Gastrocnemius medialis (tissue), 4 donors: Measurements from ENCODE around the gene TMX3. TPM values are rescaled to one million over a fixed set of nuclear protein-coding genes. Genes with fewer than 3 reads are reported as not detected.

Experiments
- ATAC-seq, 2 donors: fragments of 150-250 bp; one replicate each; pipeline ENCODE4 v1.9.1; 2016
- DNase-seq, 2 donors: peaks; one replicate each; pipeline ENCODE4 v3.0.0-alpha.2; 2019
- H3K27ac ChIP-seq, 4 donors: fragments of 200-600 bp; sonication (generic); 1 replicate in 1 of 4; 2 replicates in 3 of 4; pipeline ENCODE4 v1.5.1; 2016 to 2018; ENCODE audit warnings: mild to moderate bottlenecking in 2 of 4, moderate library complexity in 1 of 4
- H3K27me3 ChIP-seq, 3 donors: fragments of 200-600 bp; sonication (generic) in 2 of 3; 1 replicate in 1 of 3; 2 replicates in 2 of 3; pipeline versions ENCODE4 v1.5.1 to v1.6.0; 2016 to 2019; ENCODE audit warnings: mild to moderate bottlenecking in 1 of 3, moderate library complexity in 1 of 3
- H3K36me3 ChIP-seq, 2 donors: fragments of 200-600 bp; sonication (generic) in 1 of 2; one replicate each; pipeline ENCODE4 v1.5.1; 2017 to 2018
- H3K4me1 ChIP-seq, 2 donors: fragments of 200-600 bp; sonication (generic) in 1 of 2; one replicate each; pipeline ENCODE4 v1.5.1; 2016 to 2017; ENCODE audit warnings: mild to moderate bottlenecking in 2 of 2
- H3K4me3 ChIP-seq, 4 donors: fragments of 200-600 bp; sonication (generic) in 3 of 4; 1 replicate in 1 of 4; 2 replicates in 3 of 4; pipeline ENCODE4 v1.5.1; 2016 to 2019; ENCODE audit warnings: mild to moderate bottlenecking in 2 of 4
- H3K9me3 ChIP-seq, 3 donors: fragments of 200-600 bp; sonication (generic) in 2 of 3; 1 replicate in 1 of 3; 2 replicates in 2 of 3; pipeline ENCODE4 v1.5.1; 2016 to 2019
- CTCF ChIP-seq, 5 experiments: fragments of 450-650 bp in 3 of 5; fragments of 200-600 bp in 2 of 5; sonication (generic) in 2 of 5; IDR thresholded peaks in 4 of 5; conservative IDR thresholded peaks in 1 of 5; 1 replicate in 4 of 5; 2 replicates in 1 of 5; pipeline ENCODE4 v1.5.1; 2016 to 2019; ENCODE audit warnings: antibody characterized with exemption in 5 of 5, mild to moderate bottlenecking in 3 of 5, moderate library complexity in 3 of 5
- POLR2A ChIP-seq, 2 donors: fragments of 450-650 bp; IDR thresholded peaks; one replicate each; pipeline ENCODE4 v1.6.1; 2017; ENCODE audit warnings: antibody characterized with exemption in 2 of 2, mild to moderate bottlenecking in 2 of 2, moderate library complexity in 2 of 2
- in situ Hi-C, 4 donors: fragments of 200-750 bp; cut with MboI; loops; one replicate each; pipeline versions ENCODE4 v1.15.0 to v1.8.0; 2017; ENCODE audit warnings: low sequenced_read_pairs in 4 of 4
- intact Hi-C: fragments of 100-400 bp; cut with DNase I; formaldehyde crosslinking; loops from one replicate; pipeline ENCODE4 v1.15.1; 2023; ENCODE audit warnings: low total_unique reads
- total RNA-seq, 4 donors: library from RNA; depleted of rRNA; stranded (reverse); fragments of >200 nt; gene quantifications; one replicate each; pipeline versions ENCODE4 v1.1.0 to v1.2.3, GENCODE V29; 2016

TMX3 gene
- total RNA-seq, 4 donors from 2014 or later = 13.7 to 23.3 (median 16.7) TPM

GRCh38 chr18:68660354-68661183, 54.3 kb downstream of the TMX3 start:
- H3K27ac ChIP-seq = no peak overlapping the region
- intact Hi-C loops = loop anchor here (5.0 kb wide), 1 partner anchor 1443 kb away; no protein-coding TSS in a partner anchor
- in situ Hi-C loops = loop anchor here in 2 of 4 donors (10.0 to 25.0 kb wide), 2 partner anchors 1436 to 1448 kb away; no protein-coding TSS in a partner anchor
- H3K4me1 ChIP-seq = no peaks in the 10 kb centered on the region
- no peaks in the 10 kb centered on the region for H3K27me3 ChIP-seq
- no peaks in the 10 kb centered on the region for H3K9me3 ChIP-seq
- no peaks in the 10 kb centered on the region for H3K36me3 ChIP-seq
- no peak for TF ChIP-seq POLR2A (IDR thresholded peaks at IDR 0.05)
- peak in 4 of 5 experiments; percentile 22 to 45 (median 29) for TF ChIP-seq CTCF (IDR thresholded peaks at IDR 0.05 in 4 of 5, conservative IDR thresholded peaks at IDR 0.05 in 1 of 5)
- DNase-seq (no peak), ATAC-seq (no peak)
- no peak overlapping the region for H3K4me3 ChIP-seq

GRCh38 chr18:68648191-68648590, 66.7 kb downstream of the TMX3 start:
- Histone ChIP-seq H3K9me3 (no peaks in the 10 kb centered on the region), H3K4me1 (no peaks in the 10 kb centered on the region), H3K27me3 (no peaks in the 10 kb centered on the region), H3K4me3 (no peak overlapping the region), H3K27ac (no peak overlapping the region), H3K36me3 (no peaks in the 10 kb centered on the region)
- ATAC-seq (no peak), DNase-seq (no peak)
- intact Hi-C loops = no loop called here
- no peak for TF ChIP-seq CTCF (IDR thresholded peaks at IDR 0.05 in 4 of 5, conservative IDR thresholded peaks at IDR 0.05 in 1 of 5)
- no peak for TF ChIP-seq POLR2A (IDR thresholded peaks at IDR 0.05)
- in situ Hi-C loops = no loop called here

DNA sequence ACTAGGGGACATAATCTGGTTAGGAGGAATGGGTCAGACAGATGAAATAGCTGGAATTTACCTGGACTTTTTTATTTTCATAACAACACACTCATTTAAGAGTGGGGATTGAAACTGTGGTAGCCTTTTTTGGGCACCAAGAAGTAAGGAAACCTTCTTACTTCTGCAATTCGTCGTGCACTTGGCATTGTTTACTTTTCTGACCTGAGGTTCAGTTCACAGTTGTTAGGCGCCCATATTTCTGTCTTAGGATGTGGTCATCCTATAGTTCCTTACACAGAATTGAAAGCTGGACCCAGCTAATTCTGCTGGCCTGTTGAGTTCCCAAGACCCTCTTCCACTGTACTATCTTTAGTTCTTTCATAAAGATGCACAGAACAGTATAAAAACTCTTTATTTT, 72.9 kb downstream of the TMX3 start:
- Histone ChIP-seq H3K27ac (no peak overlapping the region), H3K4me1 (no peaks in the 10 kb centered on the region), H3K9me3 (no peaks in the 10 kb centered on the region), H3K4me3 (no peak overlapping the region), H3K27me3 (no peaks in the 10 kb centered on the region), H3K36me3 (no peaks in the 10 kb centered on the region)
- in situ Hi-C loops = no loop called here
- intact Hi-C loops = no loop called here
- TF ChIP-seq POLR2A (IDR thresholded peaks at IDR 0.05) = no peak
- TF ChIP-seq CTCF (IDR thresholded peaks at IDR 0.05 in 4 of 5, conservative IDR thresholded peaks at IDR 0.05 in 1 of 5) = no peak
- DNase-seq (no peak), ATAC-seq (no peak)

GRCh38 chr18:68640861-68641260, 74.0 kb downstream of the TMX3 start:
- ATAC-seq = no peak
- in situ Hi-C loops (no loop called here), intact Hi-C loops (no loop called here)
- DNase-seq = no peak
- no peaks in the 10 kb centered on the region for H3K9me3 ChIP-seq
- H3K27ac ChIP-seq = no peak overlapping the region
- no peak for TF ChIP-seq CTCF (IDR thresholded peaks at IDR 0.05 in 4 of 5, conservative IDR thresholded peaks at IDR 0.05 in 1 of 5)
- TF ChIP-seq POLR2A (IDR thresholded peaks at IDR 0.05) = no peak
- H3K27me3 ChIP-seq = no peaks in the 10 kb centered on the region
- H3K4me1 ChIP-seq = no peaks in the 10 kb centered on the region
- no peak overlapping the region for H3K4me3 ChIP-seq
- H3K36me3 ChIP-seq = no peaks in the 10 kb centered on the region
